ENCODE data around the gene ASIC4.

DNA sequence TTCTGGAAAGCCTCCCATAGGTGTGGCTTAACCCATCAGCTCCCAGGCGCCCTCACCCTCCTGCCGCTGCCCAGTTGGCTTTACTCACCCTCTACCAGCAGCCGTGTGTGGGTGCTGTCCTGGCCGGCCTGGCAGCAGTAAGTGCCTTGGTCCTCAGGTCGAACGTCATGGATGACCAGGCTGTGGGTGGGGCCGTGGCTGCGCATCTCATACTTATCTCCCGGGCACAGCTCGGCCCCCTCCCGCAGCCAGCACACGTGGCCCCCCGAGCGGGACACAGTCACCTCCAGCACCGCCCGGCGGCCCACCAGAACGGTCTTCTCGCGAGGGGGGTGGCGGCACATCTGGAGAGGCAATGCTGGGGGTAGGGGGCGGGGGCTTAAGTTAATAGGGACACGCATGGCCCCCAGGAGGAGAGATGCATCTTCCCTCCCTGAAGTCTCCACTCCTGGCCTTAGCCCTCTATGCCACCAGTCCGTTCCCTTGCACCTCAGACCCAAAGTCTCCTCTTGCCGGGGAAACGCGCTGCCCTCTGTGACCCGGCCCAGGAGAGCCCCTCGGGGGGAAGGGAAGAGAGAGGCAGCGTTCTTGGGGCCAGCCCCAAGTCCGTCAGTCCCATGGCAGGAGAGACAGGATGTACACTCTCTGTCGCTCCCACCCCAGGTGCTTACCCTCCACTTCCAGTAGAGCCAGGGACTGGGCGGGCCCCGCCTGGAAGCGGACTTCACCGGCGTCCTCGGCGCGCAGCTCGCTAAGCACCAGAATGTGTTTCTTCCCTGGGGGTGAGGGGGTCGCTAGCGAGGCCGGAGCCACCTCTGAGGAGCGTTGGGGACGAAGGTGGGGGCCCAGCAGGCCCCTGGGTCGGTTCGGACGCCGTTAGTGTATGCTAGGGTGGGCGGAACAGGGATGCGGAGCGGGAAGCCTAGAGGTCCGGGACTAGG, 37.4 kb downstream of the ASIC4 start:
- no peak for TF ChIP-seq YY1 (IDR thresholded peaks at IDR 0.05; ENCODE audit: insufficient read depth, insufficient read length)
- TF ChIP-seq ZNF274 (IDR thresholded peaks at IDR 0.05; ENCODE audit: low read depth, low read length) = no peak
- no peak for TF ChIP-seq SUZ12 (IDR thresholded peaks at IDR 0.05; ENCODE audit: extremely low read depth, insufficient read depth, insufficient read length)

Data from NT2/D1 (cell line).